CD4-positive, alpha-beta T cell treated with Interleukin-2 at 100 ng/mL for 4 hours (primary cell): ENCODE data around the gene HHLA2.

Experiments used
- DNase-seq: peaks from one replicate; pipeline ENCODE4 v3.0.0-alpha.2; 2020; ENCODE audit warnings: low spot score

The HHLA2 gene

DNA sequence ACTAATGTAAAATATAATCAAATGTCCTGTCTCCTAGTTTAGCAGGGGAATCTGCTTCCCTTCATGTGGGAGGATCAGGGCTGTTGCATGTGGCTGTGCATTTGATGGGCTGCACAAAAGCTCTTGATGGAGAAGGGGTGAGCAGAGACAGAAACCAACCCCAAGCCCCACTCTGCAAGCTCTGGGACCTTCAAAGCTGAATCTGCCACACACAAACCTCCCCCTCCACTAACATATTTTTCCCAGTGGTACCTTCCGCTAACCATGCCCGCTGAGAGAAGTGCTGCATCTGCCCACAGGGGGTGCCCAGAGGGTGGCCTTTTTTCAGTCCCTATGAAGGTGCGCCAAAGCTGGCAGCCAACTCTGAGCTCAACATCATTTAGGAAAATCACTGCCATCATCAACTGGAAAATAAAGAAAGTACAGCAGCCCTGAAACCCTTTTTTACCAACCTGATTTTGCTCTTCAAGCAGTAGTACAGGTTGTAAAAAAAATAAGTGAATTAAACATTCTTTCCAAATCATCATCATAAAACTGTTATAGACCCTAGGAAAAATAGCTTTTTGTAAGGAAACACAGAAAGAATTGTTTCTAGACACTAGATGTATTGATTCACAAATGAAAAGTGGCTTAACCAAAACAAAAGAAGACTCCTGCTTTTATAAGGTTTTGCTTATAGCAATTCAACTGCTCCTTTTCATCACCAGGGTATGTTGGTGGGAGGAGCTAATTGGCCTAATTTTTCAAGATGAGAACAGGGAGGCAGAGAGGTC, 97.0 kb downstream of the HHLA2 start:
- DNase-seq = no peak

DNA sequence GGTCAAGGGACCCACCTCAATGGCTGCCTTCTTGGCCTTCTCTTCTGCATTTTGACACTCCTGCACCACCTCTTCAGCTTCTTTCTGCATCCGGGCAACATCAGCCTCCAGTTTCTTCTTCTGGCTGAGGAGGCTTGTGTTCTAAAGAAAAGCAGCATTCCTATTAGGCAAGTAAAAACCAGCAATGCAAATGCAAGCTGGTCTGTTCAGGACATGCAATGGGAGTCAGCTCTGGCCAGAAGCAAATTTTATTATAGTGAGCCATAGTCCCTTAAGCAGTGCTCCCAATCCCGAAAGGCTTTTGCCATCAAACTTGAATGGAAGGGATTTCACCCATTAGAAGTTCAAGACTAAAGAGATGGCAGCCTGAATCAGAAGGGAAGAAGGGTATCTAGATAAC, 97.7 kb downstream of the HHLA2 start:
- no peak for DNase-seq

DNA sequence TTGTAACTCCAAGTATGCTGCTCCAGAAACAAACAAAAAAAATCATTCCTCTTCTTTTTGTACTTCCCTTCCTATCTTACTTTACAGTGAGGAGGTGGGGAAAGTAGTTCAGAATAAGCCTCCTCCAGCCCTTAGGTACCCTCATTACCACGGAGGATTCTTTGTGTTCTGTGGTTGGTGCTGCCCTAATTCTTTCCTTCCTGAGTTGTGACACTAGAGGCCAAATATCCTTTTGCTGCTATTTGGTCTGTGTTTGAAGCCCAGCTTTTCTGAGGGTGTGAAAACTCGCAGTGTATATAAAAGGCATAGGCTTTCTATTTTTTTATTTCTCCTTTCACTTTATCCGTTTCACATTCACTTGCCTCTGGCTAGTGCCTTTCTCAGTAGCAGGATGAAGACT, 98.2 kb downstream of the HHLA2 start:
- DNase-seq = no peak

- no peak for DNase-seq
These were observed 100.0 kb downstream of the HHLA2 start for GRCh38 chr3:108396336-108396735.

DNA sequence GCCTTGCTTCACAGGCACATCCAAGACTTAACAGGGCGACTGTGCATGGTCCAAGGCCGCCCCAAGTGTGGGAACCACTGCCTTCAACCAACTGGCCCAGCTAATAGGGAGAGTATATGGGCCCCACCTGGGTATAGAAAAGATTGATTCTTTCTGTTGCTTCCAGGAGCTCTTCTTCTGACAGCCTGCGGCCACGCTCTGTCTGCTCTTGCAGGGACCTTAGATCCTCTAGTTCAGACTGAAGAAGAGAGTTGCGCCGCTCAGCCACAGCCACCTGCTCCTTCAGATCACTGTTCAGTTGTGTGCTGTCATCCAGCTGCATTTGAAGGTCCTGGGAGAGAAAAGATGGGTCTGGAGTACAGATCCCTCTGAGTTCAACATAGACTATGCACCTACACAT, 102.2 kb downstream of the HHLA2 start:
- DNase-seq = no peak

DNA sequence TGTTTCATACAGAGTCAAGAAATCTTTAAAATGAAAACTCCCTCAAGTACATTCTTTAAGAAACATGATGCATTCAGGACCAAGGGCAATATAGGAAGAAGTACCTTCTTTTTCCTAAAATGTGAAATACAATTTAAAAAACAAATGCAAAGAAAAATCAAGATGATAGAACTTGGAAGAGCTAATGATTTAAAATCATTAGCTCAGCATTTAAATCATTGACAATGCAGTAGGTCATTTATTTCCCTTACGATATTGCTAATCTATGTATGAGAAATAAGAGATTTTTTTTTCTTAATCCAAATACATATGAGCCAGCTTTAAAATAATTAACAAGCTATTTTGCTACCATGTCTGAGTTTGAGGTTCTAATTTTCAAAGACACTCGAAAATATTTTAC, 105.5 kb downstream of the HHLA2 start:
- no peak for DNase-seq

- DNase-seq = no peak
These were observed 106.8 kb downstream of the HHLA2 start for GRCh38 chr3:108403198-108403597.

GRCh38 chr3:108403686-108404345, 107.5 kb downstream of the HHLA2 start:
- DNase-seq = no peak

GRCh38 chr3:108404368-108404767, 108.0 kb downstream of the HHLA2 start:
- no peak for DNase-seq

DNA sequence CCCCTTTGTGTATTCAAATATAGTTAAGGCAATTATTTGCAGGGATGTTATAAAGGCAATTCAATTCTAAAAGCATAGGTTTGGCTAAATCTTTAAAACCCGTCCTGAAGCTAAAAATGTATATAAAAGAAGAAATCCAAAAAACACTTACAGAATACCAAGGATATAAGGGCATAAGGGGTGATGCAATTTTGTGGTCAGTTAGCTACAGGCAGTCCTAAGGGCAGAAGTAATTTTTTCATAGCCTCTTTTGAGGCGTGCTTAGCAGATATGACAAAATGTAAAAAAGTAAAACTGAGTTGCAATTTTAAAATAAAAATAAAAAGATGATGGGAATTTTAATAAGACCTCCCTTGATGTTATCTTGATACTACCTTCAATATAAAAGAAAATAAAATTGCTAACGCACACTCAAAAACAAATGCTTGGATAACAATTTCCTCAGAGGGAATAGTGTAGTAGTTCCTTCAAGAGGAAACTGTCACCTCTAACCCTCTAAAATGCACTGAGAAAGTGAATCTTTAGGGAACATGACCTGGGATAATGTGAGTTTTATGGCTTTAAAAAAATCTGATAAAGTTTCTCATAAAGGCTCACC, 109.8 kb downstream of the HHLA2 start:
- DNase-seq = no peak

DNA sequence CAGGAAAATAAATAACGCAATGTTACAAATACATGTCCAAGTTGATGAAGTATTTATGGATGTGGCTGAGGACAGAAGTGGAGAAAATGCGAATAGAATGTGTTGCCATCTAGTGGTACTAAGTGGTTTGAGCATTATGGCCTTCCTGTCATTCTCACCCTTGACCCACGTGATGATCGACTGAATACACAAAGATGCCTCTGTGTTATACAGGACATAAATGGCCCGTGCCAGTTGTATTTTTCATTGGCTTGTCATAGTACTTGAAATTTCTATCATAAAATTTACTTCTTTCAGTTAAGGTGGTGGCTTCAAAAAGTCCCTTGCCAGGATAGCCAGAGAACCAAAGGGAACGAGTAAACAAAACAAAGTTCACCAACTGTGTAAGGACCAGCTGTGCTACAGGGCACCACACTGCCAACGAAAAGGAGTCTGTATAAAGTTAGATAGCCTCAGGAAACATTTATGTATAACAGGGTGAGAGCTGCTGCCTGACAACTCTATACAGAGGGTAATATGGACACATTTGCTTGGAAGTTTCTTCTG, 110.4 kb downstream of the HHLA2 start:
- peak; percentile 66 for DNase-seq

- DNase-seq = no peak
These were observed 111.5 kb downstream of the HHLA2 start for GRCh38 chr3:108407886-108408285.

GRCh38 chr3:108408883-108409799, 112.8 kb downstream of the HHLA2 start:
- no peak for DNase-seq

- no peak for DNase-seq
These were observed 113.4 kb downstream of the HHLA2 start for GRCh38 chr3:108409800-108410178.

DNA sequence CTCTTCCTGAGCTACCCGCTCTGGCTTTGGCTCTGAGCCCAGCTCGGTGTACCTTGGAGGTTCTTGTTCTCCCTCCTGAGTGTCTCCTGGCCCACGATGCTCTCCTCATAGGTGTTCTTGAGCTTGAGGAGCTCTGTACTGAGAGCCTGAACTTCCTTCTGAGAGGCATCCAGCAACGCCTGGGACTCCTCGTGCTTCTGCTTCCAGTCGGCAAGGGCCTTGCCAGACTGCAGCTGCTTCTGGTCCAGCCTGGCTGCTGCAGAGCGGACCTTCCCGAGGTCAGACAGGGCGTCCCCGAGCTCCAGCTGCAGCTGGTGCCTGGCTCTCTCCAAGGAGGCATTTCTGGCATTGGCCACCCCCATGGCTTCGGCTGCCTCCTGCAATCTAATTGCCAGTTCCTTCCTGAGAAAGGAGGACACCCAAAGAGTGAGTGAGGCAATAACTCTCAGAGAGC, 114.2 kb downstream of the HHLA2 start:
- DNase-seq = no peak

- no peak for DNase-seq
These were observed 115.9 kb downstream of the HHLA2 start for GRCh38 chr3:108412121-108412750.

GRCh38 chr3:108414007-108414406, 117.7 kb downstream of the HHLA2 start:
- DNase-seq = no peak

GRCh38 chr3:108415661-108416060, 119.3 kb downstream of the HHLA2 start:
- DNase-seq = no peak

DNA sequence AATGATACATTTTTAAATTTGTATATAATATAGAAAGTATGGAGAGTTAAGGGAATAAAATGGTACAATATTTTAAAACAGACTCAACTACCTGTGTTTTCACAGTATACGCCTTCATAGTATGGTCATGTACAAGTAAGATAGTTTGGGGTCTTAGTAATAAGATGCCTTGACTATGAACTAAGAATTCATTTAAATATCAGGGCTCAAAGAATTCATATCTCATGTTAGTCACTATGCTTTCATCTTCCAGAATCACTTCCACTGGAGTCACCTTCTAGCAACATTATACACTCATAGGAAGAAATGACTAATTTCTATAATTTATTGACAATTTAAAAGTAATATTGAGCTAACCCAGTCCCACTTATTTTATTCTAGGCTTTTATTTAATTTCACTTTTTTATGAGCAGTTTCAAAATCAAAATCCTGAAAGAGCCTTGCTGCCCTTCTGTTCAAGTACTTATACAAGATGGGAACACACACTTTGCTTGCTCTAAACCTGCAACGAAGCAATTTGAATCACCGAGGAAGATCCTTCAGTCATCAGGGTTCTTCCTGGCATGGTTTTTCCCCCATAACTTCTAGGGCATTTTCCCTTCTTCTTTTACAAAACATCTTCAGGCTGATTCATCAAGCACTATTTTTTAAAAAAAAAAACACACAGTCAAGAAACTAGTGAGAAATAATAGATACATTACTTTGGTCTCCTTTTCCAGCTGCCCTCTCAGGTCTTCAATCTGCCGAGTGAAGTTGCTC, 119.9 kb downstream of the HHLA2 start:
- DNase-seq = no peak

GRCh38 chr3:108420926-108421325, 124.6 kb downstream of the HHLA2 start:
- DNase-seq = no peak
